ENCODE data around the gene TRIM42.

- no peak for TF ChIP-seq CTCF (IDR thresholded peaks at IDR 0.05)
- TF ChIP-seq POLR2AphosphoS5 (IDR thresholded peaks at IDR 0.05) = no peak
These were observed 31.9 kb downstream of the TRIM42 start for GRCh38 chr3:140709751-140710150.

Measured in suprapubic skin (tissue), 3 donors.